H1 (cell line): ENCODE measurements around the gene UAP1. TPM values are rescaled to one million over a fixed set of nuclear protein-coding genes. Genes with fewer than 3 reads are reported as not detected.

Source experiments
- CTCF ChIA-PET: fragments of 300-600 bp; sonication (Branson Sonifier 250); formaldehyde crosslinking; loops from one replicate; lab custom pipeline; 2021; ENCODE audit not compliant: partially characterized antibody; lab: Charles Lee
- POLR2A ChIA-PET: fragments of 300-600 bp; sonication (Branson Sonifier 250); formaldehyde crosslinking; loops from one replicate; lab custom pipeline; 2021; ENCODE audit warnings: inconsistent platforms; ENCODE audit not compliant: partially characterized antibody; lab: Charles Lee
- DNase-seq, 2 experiments: peaks; one replicate each; pipeline versions ENCODE4 v3.0.0 to v3.0.0-alpha.2; 2010 to 2022; ENCODE audit warnings: low spot score in 2 of 2, low read depth in 1 of 2, mixed read lengths in 1 of 2
- FAIRE-seq: peaks from 2 replicates; lab custom pipeline; 2011; peaks lifted over from hg19 to GRCh38; lab: Jason Lieb, UNC
- H2AFZ ChIP-seq: 2 replicates; pipeline ENCODE4 v1.8.1; 2012; ENCODE audit warnings: low read length, inconsistent platforms
- H2AK5ac ChIP-seq: 2 replicates; pipeline ENCODE4 v1.6.1; 2013; ENCODE audit warnings: low read depth, low read length
- H2BK120ac ChIP-seq: replicated peaks from 2 replicates; pipeline ENCODE3; 2013; ENCODE audit warnings: low read depth, low read length, inconsistent platforms
- H2BK12ac ChIP-seq: 2 replicates; pipeline ENCODE4 v1.6.1; 2013; ENCODE audit warnings: low read depth, low read length
- H2BK15ac ChIP-seq: 2 replicates; pipeline ENCODE4 v1.6.1; 2013; ENCODE audit warnings: low read length
- H2BK20ac ChIP-seq: 2 replicates; pipeline ENCODE4 v1.6.1; 2013; ENCODE audit warnings: low read length
- H2BK5ac ChIP-seq: 2 replicates; pipeline ENCODE4 v1.6.1; 2013; ENCODE audit warnings: low read depth, low read length
- H3K14ac ChIP-seq: 2 replicates; pipeline ENCODE4 v1.6.1; 2013; ENCODE audit warnings: inconsistent platforms; ENCODE audit not compliant: insufficient read length
- H3K18ac ChIP-seq: 2 replicates; pipeline ENCODE4 v1.6.1; 2013; ENCODE audit warnings: low read length; ENCODE audit errors: extremely low read depth
- H3K23ac ChIP-seq: 2 replicates; pipeline ENCODE4 v1.6.1; 2013; ENCODE audit warnings: inconsistent platforms; ENCODE audit not compliant: insufficient read length
- H3K23me2 ChIP-seq: 2 replicates; pipeline ENCODE4 v1.6.1; 2013; ENCODE audit warnings: low read depth, low read length
- H3K27ac ChIP-seq: 2 replicates; pipeline ENCODE4 v1.6.1; 2011; ENCODE audit warnings: low read depth, low read length, inconsistent platforms
- H3K27me3 ChIP-seq, 4 experiments: replicated peaks in 1 of 4; 1 replicate in 1 of 4; 2 replicates in 3 of 4; pipeline versions ENCODE4 v1.6.1 to v1.8.1; 2011 to 2013; ENCODE audit warnings: low read length in 3 of 4, mild to moderate bottlenecking in 3 of 4, inconsistent platforms in 2 of 4, mixed read lengths in 2 of 4, moderate library complexity in 1 of 4; ENCODE audit not compliant: control insufficient read depth in 3 of 4, insufficient read depth in 3 of 4; ENCODE audit errors: extremely low read depth in 1 of 4
- H3K36me3 ChIP-seq, 4 experiments: 2 replicates each; pipeline versions ENCODE4 v1.6.1 to v1.8.1; 2011 to 2013; ENCODE audit warnings: mild to moderate bottlenecking in 4 of 4, low read length in 3 of 4, moderate library complexity in 2 of 4, control low read depth in 1 of 4, inconsistent platforms in 1 of 4; ENCODE audit not compliant: insufficient read depth in 4 of 4, control insufficient read depth in 2 of 4
- H3K4ac ChIP-seq: replicated peaks from 2 replicates; pipeline ENCODE3; 2013; ENCODE audit warnings: low read length, low read depth, mixed read lengths, inconsistent platforms; ENCODE audit not compliant: insufficient read length
- H3K4me1 ChIP-seq, 4 experiments: replicated peaks in 1 of 4; 1 replicate in 1 of 4; 2 replicates in 3 of 4; pipeline versions ENCODE4 v1.6.1 to v1.8.1; 2011 to 2013; ENCODE audit warnings: low read length in 3 of 4, inconsistent platforms in 2 of 4, mixed read lengths in 1 of 4; ENCODE audit not compliant: insufficient read depth in 4 of 4, control insufficient read depth in 3 of 4
- H3K4me2 ChIP-seq, 2 experiments: 2 replicates each; pipeline versions ENCODE4 v1.6.1 to v1.8.1; 2011 to 2013; ENCODE audit warnings: low read depth in 2 of 2, low read length in 2 of 2, control low read depth in 1 of 2, inconsistent platforms in 1 of 2, mild to moderate bottlenecking in 1 of 2; ENCODE audit not compliant: insufficient read depth in 1 of 2
- H3K4me3 ChIP-seq, 4 experiments: fragments of 200-600, 300-600 bp in 1 of 4; sonication (generic), shearing (Covaris generic), sonication (Bioruptor Twin) in 1 of 4; 2 replicates each; pipeline versions ENCODE4 v1.5.1 to v1.8.1; 2011 to 2016; ENCODE audit warnings: low read length in 4 of 4, low read depth in 3 of 4, control low read depth in 2 of 4, inconsistent platforms in 2 of 4, mild to moderate bottlenecking in 2 of 4, mixed read lengths in 1 of 4, moderate library complexity in 1 of 4; ENCODE audit not compliant: insufficient read depth in 2 of 4; ENCODE audit errors: extremely low read depth in 1 of 4
- H3K56ac ChIP-seq: replicated peaks from 2 replicates; pipeline ENCODE3; 2013; ENCODE audit warnings: low read depth, mild to moderate bottlenecking, mixed read lengths, low read length, inconsistent platforms; ENCODE audit not compliant: insufficient read length
- H3K79me1 ChIP-seq: 2 replicates; pipeline ENCODE4 v1.6.1; 2013; ENCODE audit warnings: low read depth, low read length, control low read depth
- H3K79me2 ChIP-seq, 2 experiments: 2 replicates each; pipeline versions ENCODE4 v1.6.1 to v1.8.1; 2012 to 2013; ENCODE audit warnings: low read length in 2 of 2, mild to moderate bottlenecking in 2 of 2, inconsistent platforms in 1 of 2; ENCODE audit not compliant: insufficient read depth in 2 of 2, control insufficient read depth in 1 of 2
- H3K9ac ChIP-seq, 4 experiments: replicated peaks in 1 of 4; 1 replicate in 1 of 4; 2 replicates in 3 of 4; pipeline versions ENCODE4 v1.6.1 to v1.8.1; 2011 to 2013; ENCODE audit warnings: low read depth in 3 of 4, low read length in 3 of 4, control low read depth in 2 of 4, mild to moderate bottlenecking in 2 of 4, moderate library complexity in 2 of 4, inconsistent platforms in 1 of 4; ENCODE audit errors: extremely low read depth in 1 of 4
- H3K9me3 ChIP-seq, 2 experiments: 2 replicates each; pipeline versions ENCODE4 v1.6.1 to v1.8.1; 2012 to 2013; ENCODE audit warnings: mild to moderate bottlenecking in 2 of 2, moderate library complexity in 2 of 2, control low read depth in 1 of 2, inconsistent platforms in 1 of 2, low read depth in 1 of 2, low read length in 1 of 2, mixed read lengths in 1 of 2; ENCODE audit not compliant: insufficient read depth in 2 of 2
- H4K20me1 ChIP-seq, 2 experiments: replicated peaks in 1 of 2; 2 replicates each; pipeline versions ENCODE3 to v1.8.1; 2011 to 2013; ENCODE audit warnings: inconsistent platforms in 2 of 2, low read length in 2 of 2, mild to moderate bottlenecking in 1 of 2; ENCODE audit not compliant: insufficient read depth in 2 of 2, control insufficient read depth in 1 of 2
- H4K5ac ChIP-seq: 2 replicates; pipeline ENCODE4 v1.6.1; 2013; ENCODE audit warnings: low read length, low read depth, mixed read lengths, inconsistent platforms; ENCODE audit not compliant: insufficient read length
- H4K8ac ChIP-seq: 2 replicates; pipeline ENCODE4 v1.8.0; 2013; ENCODE audit warnings: mild to moderate bottlenecking, moderate library complexity, low read length, inconsistent platforms; ENCODE audit not compliant: insufficient read depth; ENCODE audit errors: extremely low read depth
- H4K91ac ChIP-seq: replicated peaks from 2 replicates; pipeline ENCODE3; 2013; ENCODE audit warnings: low read length, mixed read lengths, inconsistent platforms; ENCODE audit not compliant: insufficient read length
- CEBPB ChIP-seq: IDR thresholded peaks from 2 replicates; pipeline ENCODE4 v1.6.1; 2012; ENCODE audit warnings: low read depth, low read length
- CHD1 ChIP-seq: IDR thresholded peaks from 2 replicates; pipeline ENCODE4 v1.6.1; 2012; ENCODE audit warnings: low read depth, low read length, improper control_type of control experiment
- PHF8 ChIP-seq: fragments of 200-600 bp; sonication (generic); conservative IDR thresholded peaks from 2 replicates; pipeline ENCODE4 v1.7.1; 2012; ENCODE audit warnings: low read depth, mild to moderate bottlenecking, inconsistent platforms, low read length, moderate library complexity
- RFX5 ChIP-seq: IDR thresholded peaks from 2 replicates; pipeline ENCODE4 v1.6.1; 2011; ENCODE audit warnings: low read depth, low read length, improper control_type of control experiment, borderline replicate concordance
- SUZ12 ChIP-seq: fragments of 200-600 bp; sonication (generic); IDR thresholded peaks from 2 replicates; pipeline ENCODE4 v1.6.1; 2012; ENCODE audit warnings: mild to moderate bottlenecking, inconsistent platforms, low read length, moderate library complexity, mixed read lengths
- TCF12 ChIP-seq: IDR thresholded peaks from 2 replicates; pipeline ENCODE4 v1.6.1; 2011; ENCODE audit warnings: low read depth, mild to moderate bottlenecking, low read length
- WGBS, 2 experiments: shearing (Covaris generic) in 1 of 2; methylation state at CpG; one replicate each; pipeline versions ENCODE4 v1.1.6 to v1.1.7; 2013 to 2015; ENCODE audit warnings: low lambda C conversion rate in 2 of 2, mixed read lengths in 2 of 2, inconsistent platforms in 1 of 2, low coverage in 1 of 2, missing lambda C conversion rate in 1 of 2; ENCODE audit not compliant: insufficient replicate concordance in 2 of 2, insufficient coverage in 1 of 2, insufficient read length in 1 of 2; ENCODE audit errors: extremely low coverage in 1 of 2, missing lambda C conversion rate in 1 of 2; 5-methylcytosine and 5-hydroxymethylcytosine counted together
- polyA plus RNA-seq, 7 experiments: library from polyadenylated mRNA; depleted of rRNA in 3 of 7; stranded (reverse) in 5 of 7; unstranded in 2 of 7; fragments of >200 nt in 5 of 7; fragments of 200-250 nt in 2 of 7; gene quantifications; 1 replicate in 5 of 7; 2 replicates in 1 of 7; 4 replicates in 1 of 7; pipeline versions ENCODE4 v1.2.1 to v1.2.3, GENCODE V29; 2011 to 2013; ENCODE audit warnings: missing spikeins in 2 of 7, mixed read lengths in 2 of 7
- total RNA-seq: library from RNA; stranded (reverse); fragmentation: NEBNext Ultra II Directional; extraction: Animal tissue kit (Norgen Biotek cat#: 25700); gene quantifications from 2 replicates; pipeline ENCODE4 v1.2.1, GENCODE V29; 2021
- TF ChIP-seq, protein P1 (sequence below): IDR thresholded peaks from 2 replicates; pipeline ENCODE4 v1.6.1; 2012; ENCODE audit warnings: inconsistent platforms
- TF ChIP-seq, protein P2 (sequence below), 3 experiments: IDR thresholded peaks; 1 replicate in 2 of 3; 2 replicates in 1 of 3; pipeline versions ENCODE4 v1.5.1 to v1.6.1; 2011; ENCODE audit warnings: low read length in 3 of 3, mild to moderate bottlenecking in 3 of 3, inconsistent platforms in 2 of 3, low read depth in 1 of 3, moderate library complexity in 1 of 3; ENCODE audit not compliant: insufficient read depth in 1 of 3; ENCODE audit errors: control extremely low read depth in 1 of 3

UAP1 gene
- total and polyA plus RNA-seq, 2 of the 8 experiments (the other 6 are each of a cell fraction or from before 2014, with no cell fraction given) = 9.4 to 32.9 TPM

DNA sequence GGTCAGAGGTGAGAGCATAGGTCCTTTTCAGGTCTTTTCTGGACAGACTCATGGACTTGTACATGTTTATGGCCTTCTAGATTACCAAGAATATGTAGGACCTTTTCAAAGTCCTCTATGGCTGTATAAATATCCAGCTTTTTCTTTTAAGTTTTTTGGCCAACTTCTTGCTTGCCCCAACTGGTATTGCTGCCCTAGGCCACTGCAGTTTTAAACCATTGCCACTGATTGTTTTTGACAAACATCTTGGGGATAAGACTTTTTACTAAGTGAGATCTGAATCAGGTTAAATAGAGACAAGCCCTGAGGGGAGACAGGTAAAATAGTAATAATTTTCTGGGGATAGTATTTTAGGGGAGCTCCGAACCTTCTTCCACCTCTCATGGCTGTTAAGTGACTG lies 56.0 kb downstream of the UAP1 start:
- no peaks in the 10 kb centered on the region for H3K36me3 ChIP-seq
- DNase-seq = no peak
- H3K4me2 ChIP-seq = no peak overlapping the region
- H3K27me3 ChIP-seq = no peaks in the 10 kb centered on the region
- no peaks in the 10 kb centered on the region for H3K79me2 ChIP-seq
- H4K20me1 ChIP-seq = no peaks in the 10 kb centered on the region
- H3K18ac ChIP-seq = no peak overlapping the region
- H4K8ac ChIP-seq = no peak overlapping the region
- WGBS, 2 experiments = 100% methylated on average over 1 of the region's 1 CpG; no CpG with 5 or more reads in 1 of the 2 experiments
- H3K9me3 ChIP-seq = peaks cover 8 to 11% of the 10 kb centered on the region in 2 experiments
- no peak overlapping the region for H2AFZ ChIP-seq
- no peak overlapping the region for H3K4me3 ChIP-seq
- no peaks in the 10 kb centered on the region for H3K79me1 ChIP-seq
- no peak overlapping the region for H2BK12ac ChIP-seq
- H3K23me2 ChIP-seq = no peaks in the 10 kb centered on the region
- H3K9ac ChIP-seq = no peak overlapping the region
- H4K5ac ChIP-seq = no peak overlapping the region
- H3K4me1 ChIP-seq = no peaks in the 10 kb centered on the region
- no peak overlapping the region for H3K4ac ChIP-seq
- ChIA-PET CTCF (interaction anchor here (0.9 to 3.1 kb wide), 3 partner anchors 10 to 182 kb away, joined by 3 to 16 read pairs (median 4); partner anchors contain the start of gene DDR2), POLR2A (interaction anchor here (0.7 kb wide), 1 partner anchor 84 kb away, joined by 3 read pairs; no protein-coding TSS in a partner anchor)
- no peak for TF ChIP-seq SUZ12
- no peak for TF ChIP-seq TCF12
- TF ChIP-seq CHD1 = no peak
- TF ChIP-seq, protein P1, sequence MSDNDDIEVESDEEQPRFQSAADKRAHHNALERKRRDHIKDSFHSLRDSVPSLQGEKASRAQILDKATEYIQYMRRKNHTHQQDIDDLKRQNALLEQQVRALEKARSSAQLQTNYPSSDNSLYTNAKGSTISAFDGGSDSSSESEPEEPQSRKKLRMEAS = no peak
- TF ChIP-seq, protein P2, sequence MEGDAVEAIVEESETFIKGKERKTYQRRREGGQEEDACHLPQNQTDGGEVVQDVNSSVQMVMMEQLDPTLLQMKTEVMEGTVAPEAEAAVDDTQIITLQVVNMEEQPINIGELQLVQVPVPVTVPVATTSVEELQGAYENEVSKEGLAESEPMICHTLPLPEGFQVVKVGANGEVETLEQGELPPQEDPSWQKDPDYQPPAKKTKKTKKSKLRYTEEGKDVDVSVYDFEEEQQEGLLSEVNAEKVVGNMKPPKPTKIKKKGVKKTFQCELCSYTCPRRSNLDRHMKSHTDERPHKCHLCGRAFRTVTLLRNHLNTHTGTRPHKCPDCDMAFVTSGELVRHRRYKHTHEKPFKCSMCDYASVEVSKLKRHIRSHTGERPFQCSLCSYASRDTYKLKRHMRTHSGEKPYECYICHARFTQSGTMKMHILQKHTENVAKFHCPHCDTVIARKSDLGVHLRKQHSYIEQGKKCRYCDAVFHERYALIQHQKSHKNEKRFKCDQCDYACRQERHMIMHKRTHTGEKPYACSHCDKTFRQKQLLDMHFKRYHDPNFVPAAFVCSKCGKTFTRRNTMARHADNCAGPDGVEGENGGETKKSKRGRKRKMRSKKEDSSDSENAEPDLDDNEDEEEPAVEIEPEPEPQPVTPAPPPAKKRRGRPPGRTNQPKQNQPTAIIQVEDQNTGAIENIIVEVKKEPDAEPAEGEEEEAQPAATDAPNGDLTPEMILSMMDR (IDR thresholded peaks at IDR 0.05; ENCODE audit: control extremely low read depth in 1 of 3, insufficient read depth in 1 of 3, low read depth in 1 of 3, low read length in 3 of 3) = no peak
- TF ChIP-seq RFX5 = no peak
- TF ChIP-seq CEBPB = no peak
- no peak for TF ChIP-seq PHF8
- no peak overlapping the region for H2BK15ac ChIP-seq
- no peak overlapping the region for H3K23ac ChIP-seq
- no peak overlapping the region for H3K14ac ChIP-seq
- H3K27ac ChIP-seq = no peak overlapping the region
- H2BK5ac ChIP-seq = no peak overlapping the region
- no peak overlapping the region for H2AK5ac ChIP-seq
- H2BK120ac ChIP-seq = no peak overlapping the region
- no peak overlapping the region for H4K91ac ChIP-seq
- no peak for FAIRE-seq
- H3K56ac ChIP-seq = no peak overlapping the region
- H2BK20ac ChIP-seq = no peak overlapping the region
